Dermis microvascular lymphatic vessel endothelial cell (primary cell): ENCODE data around the gene POLRMT. TPM values are rescaled to one million over a fixed set of nuclear protein-coding genes. Genes with fewer than 3 reads are reported as not detected.

Source experiments
- DNase-seq, 2 donors: peaks; one replicate each; pipeline versions ENCODE4 v3.0.0 to v3.0.0-alpha.2; 2010; ENCODE audit warnings: low read depth in 2 of 2
- total RNA-seq: library from RNA; depleted of rRNA; stranded (reverse); fragments of >200 nt; gene quantifications from 2 replicates; pipeline ENCODE4 v1.2.1, GENCODE V29; 2014

POLRMT gene
- total RNA-seq, 1 donor from 2014 or later = 19.3 TPM

- DNase-seq = no peak
Observed at GRCh38 chr19:648305-648704, 15.0 kb upstream of the POLRMT start.

- DNase-seq = no peak
Observed at GRCh38 chr19:647566-648284, 14.4 kb upstream of the POLRMT start.

GRCh38 chr19:646779-647565 lies 13.6 kb upstream of the POLRMT start:
- DNase-seq = no peak

GRCh38 chr19:645912-646778 lies 12.8 kb upstream of the POLRMT start:
- no peak for DNase-seq

- no peak for DNase-seq
Observed at GRCh38 chr19:644789-645188, 11.5 kb upstream of the POLRMT start.

- DNase-seq = no peak
Observed at GRCh38 chr19:644363-644762, 11.0 kb upstream of the POLRMT start.

GRCh38 chr19:643736-644135 lies 10.4 kb upstream of the POLRMT start:
- no peak for DNase-seq

- no peak for DNase-seq
Observed at GRCh38 chr19:642767-643727, 9.7 kb upstream of the POLRMT start.

GRCh38 chr19:641702-642101 lies 8.4 kb upstream of the POLRMT start:
- DNase-seq = no peak

GRCh38 chr19:640606-641189 lies 7.4 kb upstream of the POLRMT start:
- no peak for DNase-seq

- no peak for DNase-seq
Observed at GRCh38 chr19:640161-640558, 6.8 kb upstream of the POLRMT start.

- peak; percentile 48 to 91 for DNase-seq
Observed at GRCh38 chr19:639253-640160, 6.2 kb upstream of the POLRMT start, which contains the start of gene FGF22. TSS of gene FGF22 (plus strand) at chr19:639879. CDS start at chr19:639926, 47 bp downstream.

- DNase-seq = no peak
Observed at GRCh38 chr19:638906-639252, 5.5 kb upstream of the POLRMT start.

- no peak for DNase-seq
Observed at GRCh38 chr19:634975-635652, 1.8 kb upstream of the POLRMT start.

GRCh38 chr19:633786-634639 lies 676 bp upstream of the POLRMT start:
- DNase-seq = no peak

GRCh38 chr19:632579-633067 lies 714 bp downstream of the POLRMT start:
- DNase-seq = peak in 1 of 2 donors; percentile 26

GRCh38 chr19:629961-630714 lies 3.2 kb downstream of the POLRMT start:
- no peak for DNase-seq
